ENCODE data around the gene MLST8.

DNA sequence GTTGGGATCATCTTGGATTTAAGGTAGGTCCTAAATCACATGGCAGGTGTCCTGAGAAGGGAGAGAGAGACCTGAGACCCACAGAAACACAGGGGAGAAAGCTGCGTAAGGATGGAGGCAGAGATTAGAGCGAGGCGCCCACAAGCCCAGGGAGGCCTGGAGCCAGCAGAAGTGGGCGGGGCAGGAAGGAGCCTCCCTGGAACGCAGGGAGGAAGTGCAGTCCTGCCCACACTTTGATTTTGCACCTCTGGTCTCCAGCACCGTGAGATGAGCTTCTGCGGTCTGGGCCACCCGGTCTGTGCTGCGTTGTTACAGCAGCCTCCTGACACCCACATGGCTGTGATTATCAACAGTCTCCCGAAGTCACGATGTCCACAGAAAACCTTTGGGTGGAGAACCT lies 37.3 kb downstream of the MLST8 start:
- no peak for TF ChIP-seq CTCF (optimal IDR thresholded peaks at IDR 0.05 in 1 of 3, IDR thresholded peaks at IDR 0.05 in 1 of 3, conservative IDR thresholded peaks at IDR 0.05 in 1 of 3; ENCODE audit: extremely low read depth in 1 of 3, insufficient read depth in 2 of 3, low read length in 3 of 3)
- no peak for TF ChIP-seq EZH2 (IDR thresholded peaks at IDR 0.05; ENCODE audit: low read length)

All from keratinocyte (primary cell).